Activated CD4-positive, alpha-beta T cell treated with anti-CD3 and anti-CD28 coated beads, Interleukin-2, amount 10 ng/mL, durations not matched to agents 24 days and 14 days (primary cell): ENCODE results near the gene RPS6KA3. TPM values are rescaled to one million over a fixed set of nuclear protein-coding genes. Genes with fewer than 3 reads are reported as not detected.

Source experiments
- DNase-seq: peaks from one replicate; pipeline ENCODE4 v3.0.0; 2022
- H3K27ac Mint-ChIP-seq: one replicate; pipeline ENCODE4 v1.8.0; 2022; ENCODE audit warnings: mild to moderate bottlenecking, mixed read lengths
- H3K27me3 Mint-ChIP-seq: one replicate; pipeline ENCODE4 v1.8.0; 2022; ENCODE audit warnings: mixed read lengths
- H3K36me3 Mint-ChIP-seq: one replicate; pipeline ENCODE4 v1.8.0; 2022; ENCODE audit warnings: low read depth, mild to moderate bottlenecking, mixed read lengths
- H3K4me1 Mint-ChIP-seq: one replicate; pipeline ENCODE4 v1.8.0; 2021; ENCODE audit warnings: mixed read lengths
- H3K4me3 Mint-ChIP-seq: one replicate; pipeline ENCODE4 v1.8.0; 2022; ENCODE audit warnings: mild to moderate bottlenecking, moderate library complexity, mixed read lengths
- H3K9me3 Mint-ChIP-seq: one replicate; pipeline ENCODE4 v1.8.0; 2021; ENCODE audit warnings: mixed read lengths
- intact Hi-C: fragments of 100-400 bp; cut with micrococcal nuclease; formaldehyde crosslinking; loops from one replicate; pipeline ENCODE4 v1.15.1; 2023
- total RNA-seq: library from RNA; stranded (reverse); gene quantifications from 2 replicates; pipeline ENCODE4 v1.2.3, GENCODE V29; 2022

Gene RPS6KA3
- total RNA-seq, 1 donor from 2014 or later: 49.8 TPM

DNA sequence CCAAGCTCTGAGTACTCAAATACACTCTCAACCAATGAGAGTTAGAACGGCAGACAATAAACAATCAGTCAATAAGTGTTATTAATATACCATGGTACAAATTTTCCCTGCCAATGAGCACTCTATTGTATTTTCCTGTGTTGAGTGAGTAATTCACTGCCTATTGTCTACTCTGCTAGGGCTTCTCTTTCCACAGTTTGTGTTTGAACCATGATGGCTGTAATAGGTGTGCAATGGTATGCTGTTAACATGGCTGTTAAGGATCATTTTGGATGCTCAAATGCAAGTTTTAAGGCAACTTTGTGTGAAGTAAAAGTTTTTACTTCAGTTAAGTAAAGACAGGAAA is 41.2 kb downstream of the RPS6KA3 start:
- Mint-ChIP-seq H3K4me3 (no peak overlapping the region), H3K36me3 (peaks cover 36% of the 10 kb centered on the region), H3K4me1 (peaks cover 10% of the 10 kb centered on the region), H3K27me3 (no peaks in the 10 kb centered on the region), H3K9me3 (no peaks in the 10 kb centered on the region), H3K27ac (no peak overlapping the region)
- intact Hi-C loops: loop anchor here (1.0 to 2.0 kb wide), 2 partner anchors 40 to 291 kb away; no protein-coding TSS in a partner anchor
- DNase-seq: no peak

DNA sequence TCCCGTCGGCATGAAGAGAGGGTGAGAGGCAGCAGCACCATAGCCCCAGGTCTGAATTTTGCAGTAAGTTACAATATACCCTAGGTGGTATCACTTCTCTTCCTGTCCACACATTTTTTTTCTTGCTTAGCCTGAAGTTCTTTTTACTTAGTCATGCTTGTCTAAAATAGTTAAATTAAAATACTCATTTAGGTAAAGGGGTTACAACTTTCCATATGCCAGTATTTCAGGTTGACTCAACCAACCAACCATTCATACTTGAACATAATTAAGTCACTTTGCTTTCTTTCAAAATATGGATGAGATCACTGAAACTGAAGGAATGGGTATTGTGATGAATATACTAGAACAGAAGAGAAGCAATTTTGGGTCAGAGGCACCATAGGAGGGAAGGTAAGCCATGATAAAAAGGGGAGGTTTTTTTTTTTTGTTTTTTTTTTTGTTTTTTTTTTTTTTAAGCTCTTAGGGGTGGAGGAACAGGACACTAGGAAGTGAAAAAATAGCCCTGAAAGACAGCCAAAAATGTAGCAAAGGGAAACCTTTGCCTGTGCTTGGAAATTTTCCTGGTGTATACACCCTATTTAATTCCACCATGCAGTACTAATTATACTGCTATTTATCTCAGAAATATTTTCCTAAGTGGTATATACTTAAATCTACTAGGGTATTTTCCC is 41.8 kb downstream of the RPS6KA3 start:
- peaks cover 11% of the 10 kb centered on the region for H3K4me1 Mint-ChIP-seq
- no peaks in the 10 kb centered on the region for H3K27me3 Mint-ChIP-seq
- H3K36me3 Mint-ChIP-seq: peaks cover 34% of the 10 kb centered on the region
- H3K4me3 Mint-ChIP-seq: no peak overlapping the region
- intact Hi-C loops: loop anchor here (1.0 to 2.0 kb wide), 2 partner anchors 40 to 292 kb away; no protein-coding TSS in a partner anchor
- no peak for DNase-seq
- no peaks in the 10 kb centered on the region for H3K9me3 Mint-ChIP-seq
- H3K27ac Mint-ChIP-seq: peak overlapping the region; percentile 68

DNA sequence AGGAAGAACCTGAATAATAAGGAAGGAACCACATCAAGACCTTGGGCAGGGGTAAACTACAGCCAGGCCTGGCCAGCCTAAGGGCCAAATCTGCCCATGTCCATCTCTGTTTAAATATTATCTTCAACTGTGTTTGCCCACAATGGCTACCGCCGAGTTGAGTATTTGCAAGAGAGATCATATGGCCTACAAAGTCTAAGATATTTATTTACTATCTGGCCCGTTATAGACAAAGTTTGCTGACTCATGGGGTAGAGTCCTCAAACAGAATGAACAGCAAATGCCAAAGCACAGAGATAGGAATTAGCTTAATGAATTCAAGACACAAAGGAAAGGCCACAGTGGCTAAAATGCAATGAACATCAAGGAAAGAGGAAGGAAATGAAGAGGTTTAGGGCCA is 44.8 kb downstream of the RPS6KA3 start:
- DNase-seq: no peak
- H3K9me3 Mint-ChIP-seq: no peaks in the 10 kb centered on the region
- H3K4me3 Mint-ChIP-seq: no peak overlapping the region
- intact Hi-C loops: no loop called here
- H3K36me3 Mint-ChIP-seq: peaks cover 22% of the 10 kb centered on the region
- H3K4me1 Mint-ChIP-seq: peaks cover 13% of the 10 kb centered on the region
- no peak overlapping the region for H3K27ac Mint-ChIP-seq
- H3K27me3 Mint-ChIP-seq: no peaks in the 10 kb centered on the region

DNA sequence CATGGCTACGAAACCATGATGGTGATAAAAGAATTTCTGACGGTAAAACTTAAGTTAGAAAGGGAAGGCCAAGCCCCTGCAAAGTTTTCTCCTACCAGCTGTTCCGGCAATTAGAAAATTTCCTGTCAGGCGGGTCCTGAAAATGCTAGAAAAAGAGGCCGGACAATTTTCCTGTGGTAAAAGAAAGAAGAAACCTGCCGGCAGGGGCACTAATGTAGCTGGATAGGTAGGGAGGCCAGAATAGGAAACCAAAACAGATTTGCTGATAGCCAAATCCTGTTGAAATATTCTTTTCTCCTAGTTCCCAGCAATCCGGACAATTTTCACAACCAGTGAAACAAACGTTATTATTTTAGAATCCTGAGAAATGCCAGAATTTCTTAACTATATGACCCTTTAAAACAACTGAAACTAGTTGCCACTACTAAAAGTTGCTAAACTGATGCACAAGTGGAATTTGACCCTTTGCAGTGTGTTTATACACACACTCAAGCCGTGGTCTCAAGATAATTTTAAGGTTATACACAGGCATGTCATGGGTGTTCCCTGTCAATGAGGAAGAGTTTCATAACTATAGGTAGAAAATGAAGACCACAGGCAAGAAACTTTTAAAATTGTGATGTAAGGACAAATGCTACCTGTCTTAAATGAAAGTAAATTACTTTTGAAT is 47.7 kb downstream of the RPS6KA3 start:
- intact Hi-C loops: no loop called here
- H3K27ac Mint-ChIP-seq: no peak overlapping the region
- peaks cover 6% of the 10 kb centered on the region for H3K4me1 Mint-ChIP-seq
- no peak overlapping the region for H3K4me3 Mint-ChIP-seq
- H3K36me3 Mint-ChIP-seq: peaks cover 19% of the 10 kb centered on the region
- DNase-seq: no peak
- H3K9me3 Mint-ChIP-seq: no peaks in the 10 kb centered on the region
- no peaks in the 10 kb centered on the region for H3K27me3 Mint-ChIP-seq

DNA sequence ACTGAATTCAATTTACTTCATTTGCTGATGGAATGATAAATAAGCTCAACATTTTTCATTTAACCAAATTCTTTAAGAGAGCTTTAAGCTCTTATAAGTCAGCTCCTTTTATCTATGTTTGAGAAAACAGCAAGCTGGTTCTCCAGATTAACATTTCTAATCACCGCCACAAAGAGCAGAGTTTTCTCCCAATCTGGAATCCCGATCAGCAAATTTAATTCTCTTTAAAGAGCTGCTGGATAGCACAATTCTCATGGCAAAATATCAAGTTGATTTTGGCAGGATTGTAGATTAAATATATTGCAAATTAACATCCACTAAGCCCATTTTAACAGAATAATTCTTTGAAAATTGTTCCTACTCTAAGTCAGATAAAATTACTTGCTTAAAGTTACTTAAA is 48.8 kb downstream of the RPS6KA3 start:
- H3K4me1 Mint-ChIP-seq: peaks cover 9% of the 10 kb centered on the region
- H3K9me3 Mint-ChIP-seq: no peaks in the 10 kb centered on the region
- H3K27me3 Mint-ChIP-seq: no peaks in the 10 kb centered on the region
- no peak overlapping the region for H3K4me3 Mint-ChIP-seq
- H3K36me3 Mint-ChIP-seq: peaks cover 15% of the 10 kb centered on the region
- no peak for DNase-seq
- H3K27ac Mint-ChIP-seq: no peak overlapping the region
- intact Hi-C loops: no loop called here

DNA sequence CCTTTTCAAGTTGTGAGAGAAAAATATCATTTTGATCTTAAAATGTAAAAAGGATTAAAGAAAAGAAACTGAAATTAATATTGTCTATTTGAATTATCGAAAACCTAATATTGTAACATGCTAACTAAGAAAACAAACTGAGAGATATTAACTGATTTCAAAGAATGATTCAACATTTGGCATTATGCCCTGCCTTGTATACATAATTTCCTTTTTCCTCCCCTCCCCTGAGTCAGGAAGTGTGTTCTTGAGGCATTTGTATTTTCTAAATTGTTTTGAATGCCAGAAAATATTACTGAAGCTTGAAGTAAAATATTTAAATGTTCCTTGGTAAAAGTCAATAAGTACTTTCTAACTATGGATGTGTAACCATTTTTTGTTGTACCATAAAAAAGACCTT is 49.4 kb downstream of the RPS6KA3 start:
- Mint-ChIP-seq H3K36me3 (peaks cover 15% of the 10 kb centered on the region), H3K27ac (no peak overlapping the region), H3K9me3 (no peaks in the 10 kb centered on the region), H3K4me1 (peaks cover 11% of the 10 kb centered on the region), H3K27me3 (no peaks in the 10 kb centered on the region), H3K4me3 (no peak overlapping the region)
- no peak for DNase-seq
- intact Hi-C loops: no loop called here

DNA sequence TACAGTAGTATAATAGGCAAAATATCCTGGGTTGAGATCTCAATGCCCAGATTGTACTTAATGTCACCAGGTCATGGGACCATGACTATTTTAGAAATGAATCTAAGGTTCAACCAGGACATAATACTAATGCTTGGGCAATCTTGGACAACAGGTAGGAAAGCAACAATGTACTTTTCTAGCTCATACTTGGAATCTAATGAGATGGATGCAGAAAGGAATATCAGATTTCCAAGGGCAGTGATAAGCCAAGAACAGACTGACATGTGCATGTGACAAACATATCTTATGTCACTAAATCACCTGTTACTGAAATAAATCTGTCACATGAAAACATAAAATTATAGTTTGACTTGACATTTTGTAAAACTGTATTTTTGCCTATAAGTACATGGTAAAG is 51.1 kb downstream of the RPS6KA3 start:
- no peaks in the 10 kb centered on the region for H3K9me3 Mint-ChIP-seq
- H3K4me1 Mint-ChIP-seq: peaks cover 18% of the 10 kb centered on the region
- no peak overlapping the region for H3K27ac Mint-ChIP-seq
- no peaks in the 10 kb centered on the region for H3K27me3 Mint-ChIP-seq
- intact Hi-C loops: no loop called here
- H3K4me3 Mint-ChIP-seq: no peak overlapping the region
- peaks cover 10% of the 10 kb centered on the region for H3K36me3 Mint-ChIP-seq
- DNase-seq: no peak

DNA sequence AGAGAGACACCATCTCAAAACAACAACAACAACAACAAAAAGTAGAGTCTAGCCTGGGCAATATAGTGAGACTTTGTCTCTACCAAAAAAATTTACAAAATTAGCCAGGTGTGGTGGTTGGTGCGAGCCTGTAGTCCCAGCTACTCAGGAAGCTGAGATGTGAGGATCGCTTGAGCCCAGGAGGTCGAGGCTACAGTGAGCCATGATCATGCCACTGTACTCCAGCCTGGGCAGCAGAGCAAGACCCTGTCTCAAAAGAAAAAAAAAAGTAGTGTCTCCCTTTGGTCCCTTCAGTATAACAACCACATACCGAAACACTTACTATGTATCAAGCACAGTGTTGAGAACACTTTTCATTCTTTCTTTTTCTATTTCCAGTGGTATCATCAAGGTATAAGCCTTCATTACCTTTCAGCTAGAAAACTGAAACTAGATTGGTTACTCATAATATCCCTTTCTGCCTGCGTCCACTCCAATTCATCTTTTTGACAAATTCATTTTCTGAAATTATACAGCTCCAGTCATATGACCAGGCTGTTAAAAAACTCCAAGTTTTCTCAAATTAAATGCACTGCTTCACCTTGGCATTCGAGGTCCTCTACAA is 54.1 kb downstream of the RPS6KA3 start:
- intact Hi-C loops: no loop called here
- Mint-ChIP-seq H3K36me3 (peaks cover 28% of the 10 kb centered on the region), H3K27ac (peak overlapping the region; percentile 57), H3K4me1 (peaks cover 22% of the 10 kb centered on the region), H3K27me3 (no peaks in the 10 kb centered on the region), H3K9me3 (no peaks in the 10 kb centered on the region), H3K4me3 (no peak overlapping the region)
- DNase-seq: no peak

DNA sequence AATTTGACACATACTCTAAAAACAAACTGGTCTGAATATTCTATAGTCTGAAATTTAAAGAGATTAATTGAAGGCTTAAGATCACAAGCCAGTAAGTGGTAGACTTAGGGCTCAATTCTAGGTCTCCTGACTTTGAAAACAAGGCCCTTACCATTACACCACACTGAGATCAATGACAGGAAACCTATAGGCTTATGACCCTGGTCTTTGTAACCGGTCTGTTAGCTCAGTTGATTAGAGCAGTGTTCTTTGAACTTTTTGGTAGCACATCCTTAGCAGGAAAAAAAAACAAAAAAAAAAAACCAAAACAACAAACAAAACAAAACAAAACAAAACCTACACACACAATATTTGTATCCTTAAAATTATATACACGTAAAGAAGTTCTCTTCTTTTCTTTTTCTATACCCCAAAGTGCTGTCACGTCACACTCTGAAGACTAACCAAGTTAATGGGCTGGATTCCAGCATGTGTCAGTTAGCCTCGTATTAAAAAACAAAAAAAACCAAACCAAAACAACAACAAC is 55.4 kb downstream of the RPS6KA3 start:
- intact Hi-C loops: no loop called here

DNA sequence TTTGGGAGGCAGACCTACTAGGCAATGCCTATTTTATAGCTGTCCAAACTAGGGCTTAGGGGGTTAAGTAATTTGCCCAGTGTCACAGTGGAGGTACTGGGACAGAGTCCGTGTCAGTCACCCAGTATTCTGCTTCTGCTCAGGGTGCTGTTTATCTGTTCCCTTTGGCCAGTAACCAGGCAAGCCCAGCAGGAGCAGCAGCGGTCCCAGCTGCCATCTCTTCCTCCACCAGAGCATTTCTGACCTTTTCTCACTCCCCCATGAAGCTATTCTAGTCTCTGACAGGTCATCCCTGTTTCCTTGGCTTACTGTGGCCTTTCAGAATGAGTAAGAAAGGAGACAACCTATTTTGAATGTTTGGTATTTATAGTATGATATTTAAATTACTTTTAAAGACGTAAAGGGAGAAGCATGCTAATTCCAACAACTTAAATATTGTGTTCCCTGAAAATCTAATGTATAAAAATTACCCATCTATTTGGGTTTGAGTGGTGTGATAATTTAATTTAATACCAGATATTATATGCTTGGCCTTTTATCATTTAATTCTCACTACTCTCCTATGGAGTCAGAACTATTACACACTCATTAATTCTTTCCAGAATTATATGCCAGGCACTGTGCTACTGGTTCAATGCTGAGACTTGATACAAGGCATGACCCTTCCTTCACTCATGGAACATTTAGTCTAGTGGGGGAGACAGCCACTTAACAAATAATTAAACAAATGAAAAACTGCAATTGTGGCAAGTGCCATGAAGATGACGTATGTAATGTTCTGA is 60.6 kb downstream of the RPS6KA3 start:
- Mint-ChIP-seq H3K4me3 (no peak overlapping the region), H3K4me1 (peaks cover 27% of the 10 kb centered on the region), H3K27ac (peak overlapping the region; percentile 70), H3K36me3 (peaks cover 52% of the 10 kb centered on the region), H3K27me3 (no peaks in the 10 kb centered on the region), H3K9me3 (no peaks in the 10 kb centered on the region)
- no peak for DNase-seq
- intact Hi-C loops: no loop called here

More for the DNA sequence above, 55.4 kb downstream of the RPS6KA3 start:
- Mint-ChIP-seq H3K4me3 (no peak overlapping the region), H3K36me3 (peaks cover 37% of the 10 kb centered on the region), H3K27ac (no peak overlapping the region), H3K27me3 (no peaks in the 10 kb centered on the region), H3K4me1 (peaks cover 27% of the 10 kb centered on the region), H3K9me3 (no peaks in the 10 kb centered on the region)
- no peak for DNase-seq

DNA sequence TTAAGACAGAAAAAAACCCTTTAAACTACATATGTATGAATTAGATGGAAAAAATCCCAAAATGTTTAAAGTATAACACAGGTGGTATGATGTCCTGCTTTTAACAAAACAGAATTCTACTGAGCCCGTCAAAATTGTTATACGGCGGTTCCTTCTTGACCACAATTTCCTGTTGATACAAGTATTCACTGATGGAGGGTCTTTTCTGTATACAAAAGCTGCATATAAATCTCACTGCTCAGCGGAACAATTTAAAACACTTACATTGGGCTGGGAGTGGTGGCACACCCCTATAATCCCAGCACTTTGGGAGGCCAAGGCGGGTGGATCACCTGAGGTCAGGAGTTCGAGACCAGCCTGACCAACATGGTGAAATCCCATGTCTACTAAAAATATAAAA is 62.4 kb downstream of the RPS6KA3 start:
- Mint-ChIP-seq H3K27ac (no peak overlapping the region), H3K4me1 (peaks cover 24% of the 10 kb centered on the region), H3K36me3 (peaks cover 55% of the 10 kb centered on the region), H3K27me3 (no peaks in the 10 kb centered on the region), H3K9me3 (no peaks in the 10 kb centered on the region), H3K4me3 (no peak overlapping the region)
- no peak for DNase-seq
- intact Hi-C loops: no loop called here

DNA sequence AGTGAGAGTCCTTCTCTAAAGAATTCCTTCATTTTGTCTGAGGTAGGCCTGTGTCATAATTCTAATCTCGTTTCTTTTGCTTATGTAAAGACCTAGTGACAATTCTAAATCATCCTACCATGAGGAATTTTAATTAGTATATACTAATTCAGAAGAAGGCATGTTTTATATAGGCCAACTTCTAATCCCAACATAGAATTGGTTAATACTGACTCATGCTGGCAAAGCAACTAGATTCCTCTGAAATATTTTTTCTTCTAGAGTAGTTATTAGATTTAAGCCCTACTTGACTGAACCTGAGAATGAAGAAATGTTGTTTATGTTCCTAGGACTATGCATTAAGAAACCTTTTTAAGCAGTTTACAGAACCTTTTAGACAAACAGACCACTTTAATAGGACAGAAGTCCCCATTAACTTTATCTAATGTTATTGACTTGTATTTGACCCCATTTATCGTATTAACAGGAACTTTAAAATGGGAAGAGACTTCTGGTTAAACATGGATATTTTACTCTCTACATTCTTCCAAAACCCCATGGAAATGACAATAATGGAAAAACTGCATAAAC is 69.0 kb downstream of the RPS6KA3 start:
- intact Hi-C loops: no loop called here
- H3K4me1 Mint-ChIP-seq: peaks cover 15% of the 10 kb centered on the region
- H3K27me3 Mint-ChIP-seq: no peaks in the 10 kb centered on the region
- no peak overlapping the region for H3K27ac Mint-ChIP-seq
- H3K36me3 Mint-ChIP-seq: peaks cover 39% of the 10 kb centered on the region
- no peaks in the 10 kb centered on the region for H3K9me3 Mint-ChIP-seq
- DNase-seq: no peak
- no peak overlapping the region for H3K4me3 Mint-ChIP-seq

DNA sequence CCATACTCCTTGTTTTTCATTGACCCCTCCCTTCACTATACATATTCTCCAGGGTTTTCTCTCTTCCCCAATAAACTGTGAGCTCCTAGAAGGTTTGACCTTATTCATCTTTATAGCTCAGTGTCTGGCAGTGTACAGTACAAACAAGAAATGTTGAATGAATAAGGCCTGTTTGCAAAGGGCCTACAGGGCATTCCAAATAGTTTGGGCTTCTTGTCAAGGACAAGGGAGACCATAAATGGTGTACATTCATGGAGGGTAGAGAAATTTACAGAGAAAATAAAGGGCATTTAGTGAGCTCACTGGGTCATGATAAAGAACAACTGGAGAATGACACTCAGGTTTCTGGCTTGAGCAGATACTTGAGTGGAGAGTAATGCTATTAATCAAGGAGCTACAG is 77.5 kb downstream of the RPS6KA3 start:
- Mint-ChIP-seq H3K4me3 (no peak overlapping the region), H3K27ac (no peak overlapping the region), H3K9me3 (no peaks in the 10 kb centered on the region), H3K27me3 (no peaks in the 10 kb centered on the region), H3K4me1 (no peaks in the 10 kb centered on the region), H3K36me3 (peaks cover 35% of the 10 kb centered on the region)
- DNase-seq: no peak
- intact Hi-C loops: no loop called here
